Muscle layer of colon (tissue), 2 donors: ENCODE results near the gene CELF4.

Experiments
- H3K27ac ChIP-seq: one replicate; pipeline ENCODE4 v1.7.0; 2013; ENCODE audit warnings: low read depth, mild to moderate bottlenecking, low read length, moderate library complexity
- H3K27me3 ChIP-seq, 2 donors: one replicate each; pipeline ENCODE4 v1.7.0; 2013; ENCODE audit warnings: low read length in 2 of 2, mild to moderate bottlenecking in 2 of 2; ENCODE audit not compliant: insufficient read depth in 2 of 2, control insufficient read depth in 1 of 2
- H3K36me3 ChIP-seq: one replicate; pipeline ENCODE4 v1.7.0; 2013; ENCODE audit warnings: mild to moderate bottlenecking, low read length; ENCODE audit not compliant: insufficient read depth
- H3K4me1 ChIP-seq: one replicate; pipeline ENCODE4 v1.7.0; 2013; ENCODE audit warnings: mild to moderate bottlenecking, low read length; ENCODE audit not compliant: insufficient read depth
- H3K4me3 ChIP-seq, 2 donors: one replicate each; pipeline ENCODE4 v1.7.0; 2013; ENCODE audit warnings: low read length in 2 of 2, low read depth in 1 of 2, mild to moderate bottlenecking in 1 of 2, moderate library complexity in 1 of 2
- H3K9ac ChIP-seq: one replicate; pipeline ENCODE4 v1.7.0; 2013; ENCODE audit warnings: low read length
- H3K9me3 ChIP-seq: one replicate; pipeline ENCODE4 v1.7.0; 2013; ENCODE audit warnings: mild to moderate bottlenecking, low read length
- donor health status: abdominal sarcoma.
- donor health status: Adenocarcinoma of cecum.

Gene CELF4

DNA sequence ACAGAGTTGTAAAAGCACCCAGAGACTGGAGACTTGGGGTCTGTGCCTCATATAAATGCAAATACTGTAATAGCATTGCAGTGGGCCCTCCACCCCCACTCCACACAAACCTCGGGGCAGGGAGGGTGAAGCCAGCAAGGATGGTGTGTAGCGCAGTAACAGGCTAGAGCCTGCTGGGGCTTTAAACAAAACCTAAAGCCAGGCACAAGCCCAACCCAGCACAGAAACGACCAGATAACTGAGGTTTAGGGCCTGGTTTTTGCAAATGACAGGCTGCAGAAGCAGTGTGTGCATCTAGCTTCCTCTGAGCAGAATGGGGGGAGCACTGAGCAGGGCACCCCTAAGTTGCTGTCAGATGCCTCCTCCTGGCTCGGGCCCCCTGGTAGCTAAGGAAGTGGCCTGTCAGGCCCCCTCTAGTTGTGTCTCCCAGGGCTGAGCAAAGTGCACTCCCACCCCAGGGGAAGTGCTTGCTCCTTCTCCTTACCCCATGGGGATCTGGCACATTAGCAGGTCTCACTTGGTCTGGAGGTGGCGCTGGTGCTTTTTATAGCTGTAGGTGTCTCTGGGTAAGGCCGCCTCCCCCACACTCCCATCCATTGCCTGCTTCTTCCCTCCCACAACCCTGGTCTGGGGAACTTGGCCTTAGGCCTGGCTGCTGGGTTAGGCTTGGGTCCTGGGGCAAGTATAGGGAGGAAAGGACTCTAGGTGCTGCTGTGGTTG lies 135.1 kb downstream of the CELF4 start:
- H3K27ac ChIP-seq = no peak overlapping the region
- no peaks in the 10 kb centered on the region for H3K36me3 ChIP-seq
- H3K9me3 ChIP-seq = no peaks in the 10 kb centered on the region
- H3K9ac ChIP-seq = no peak overlapping the region
- no peak overlapping the region for H3K4me3 ChIP-seq
- no peaks in the 10 kb centered on the region for H3K4me1 ChIP-seq
- no peaks in the 10 kb centered on the region for H3K27me3 ChIP-seq

DNA sequence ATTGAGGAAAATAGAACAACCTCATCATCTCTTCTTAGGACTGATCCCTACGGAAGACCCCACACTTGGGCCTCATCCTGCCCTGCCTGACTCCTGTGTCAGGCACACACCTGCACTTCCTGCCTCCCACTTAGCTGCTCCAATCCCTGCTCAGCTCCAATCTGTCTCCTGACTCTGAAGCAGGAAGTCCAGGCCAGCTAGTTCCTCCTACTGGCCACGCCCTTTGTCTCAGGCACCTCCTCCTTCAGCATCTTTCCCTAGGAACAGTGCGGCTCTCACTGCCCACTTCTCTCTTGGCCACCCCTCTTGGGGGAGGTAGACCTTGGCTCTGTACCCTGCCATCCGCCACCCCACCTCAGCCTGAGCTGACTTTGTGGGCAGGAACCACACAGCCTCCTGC lies 135.8 kb downstream of the CELF4 start:
- Histone ChIP-seq H3K4me3 (no peak overlapping the region), H3K9me3 (no peaks in the 10 kb centered on the region), H3K27ac (no peak overlapping the region), H3K27me3 (no peaks in the 10 kb centered on the region), H3K9ac (no peak overlapping the region), H3K4me1 (no peaks in the 10 kb centered on the region), H3K36me3 (no peaks in the 10 kb centered on the region)

DNA sequence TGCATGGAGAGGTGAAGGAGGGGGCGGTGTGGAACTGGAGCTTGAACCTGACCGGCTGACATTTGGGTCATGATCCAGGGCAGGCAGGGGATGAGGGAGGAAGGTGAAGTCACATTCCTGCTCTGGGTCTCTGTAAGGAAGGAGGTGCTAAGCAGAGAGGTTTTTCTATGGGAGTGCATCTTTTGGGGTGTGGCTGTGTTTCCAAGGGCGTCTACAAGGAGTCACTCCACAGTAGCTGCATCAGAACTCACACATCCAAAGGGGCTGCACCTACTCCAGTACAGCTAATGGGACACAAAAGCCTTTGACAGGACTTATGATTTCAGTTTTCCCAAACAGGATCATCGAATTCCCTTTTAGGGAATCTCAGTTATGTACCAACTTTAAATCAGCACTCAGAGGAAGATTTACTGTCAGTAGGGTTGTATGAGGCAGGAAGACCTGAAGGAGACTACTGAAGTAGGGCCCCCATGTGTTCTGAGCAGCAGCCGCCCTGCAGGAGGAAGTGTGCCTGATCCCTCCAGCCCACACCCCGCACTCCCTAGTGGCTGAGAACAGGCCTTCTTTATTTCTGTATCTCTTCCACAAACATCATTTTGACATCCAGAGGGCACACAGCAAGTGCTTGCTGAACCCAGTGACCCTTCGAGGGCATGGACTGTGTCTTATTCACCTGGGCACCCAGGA lies 137.2 kb downstream of the CELF4 start:
- Histone ChIP-seq H3K27me3 (no peaks in the 10 kb centered on the region), H3K4me3 (no peak overlapping the region), H3K9me3 (no peaks in the 10 kb centered on the region), H3K4me1 (no peaks in the 10 kb centered on the region), H3K27ac (no peak overlapping the region), H3K9ac (no peak overlapping the region), H3K36me3 (no peaks in the 10 kb centered on the region)

DNA sequence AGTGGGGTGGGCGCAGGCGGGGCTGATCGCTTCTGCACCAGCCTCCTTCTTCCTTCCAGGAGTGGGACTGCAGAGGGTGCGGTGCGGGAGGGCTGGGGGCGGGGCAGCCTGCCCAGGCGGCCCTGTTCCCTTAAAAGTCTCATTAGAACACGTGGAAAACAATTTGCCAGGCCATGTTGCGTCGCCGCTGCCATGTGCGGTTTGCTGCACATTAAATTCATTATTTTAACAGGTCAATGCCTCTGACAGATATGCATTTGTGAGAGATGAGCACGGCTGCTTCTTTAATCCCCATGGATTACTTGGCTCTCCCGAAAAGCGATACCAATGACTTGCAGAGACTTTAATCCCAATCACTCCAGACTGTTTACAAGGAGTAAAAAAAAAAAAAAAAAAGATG lies 139.0 kb downstream of the CELF4 start:
- H3K4me3 ChIP-seq = no peak overlapping the region
- no peak overlapping the region for H3K27ac ChIP-seq
- no peaks in the 10 kb centered on the region for H3K4me1 ChIP-seq
- no peaks in the 10 kb centered on the region for H3K36me3 ChIP-seq
- no peaks in the 10 kb centered on the region for H3K27me3 ChIP-seq
- H3K9ac ChIP-seq = no peak overlapping the region
- no peaks in the 10 kb centered on the region for H3K9me3 ChIP-seq

DNA sequence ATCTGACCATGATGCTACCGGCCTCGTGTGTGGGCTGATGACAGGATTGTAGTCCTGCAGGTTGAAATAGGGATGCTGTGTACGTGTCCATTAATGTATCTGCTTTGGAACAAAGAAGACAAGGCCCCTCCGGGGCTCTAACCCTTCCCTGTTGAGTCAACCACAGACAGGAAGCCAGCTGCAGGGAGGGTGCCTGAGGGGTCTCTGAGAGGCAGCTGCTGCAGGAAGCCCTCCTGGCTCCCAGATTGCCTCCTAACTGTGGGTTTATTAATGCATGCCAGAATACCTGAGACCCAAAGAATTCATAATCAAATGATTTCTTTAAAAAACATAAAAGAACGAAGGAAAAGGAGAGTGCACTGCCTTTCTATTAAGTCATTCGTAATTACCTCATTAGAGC lies 140.4 kb downstream of the CELF4 start:
- Histone ChIP-seq H3K4me3 (no peak overlapping the region), H3K27ac (no peak overlapping the region), H3K36me3 (no peaks in the 10 kb centered on the region), H3K9ac (no peak overlapping the region), H3K27me3 (no peaks in the 10 kb centered on the region), H3K4me1 (no peaks in the 10 kb centered on the region), H3K9me3 (no peaks in the 10 kb centered on the region)

DNA sequence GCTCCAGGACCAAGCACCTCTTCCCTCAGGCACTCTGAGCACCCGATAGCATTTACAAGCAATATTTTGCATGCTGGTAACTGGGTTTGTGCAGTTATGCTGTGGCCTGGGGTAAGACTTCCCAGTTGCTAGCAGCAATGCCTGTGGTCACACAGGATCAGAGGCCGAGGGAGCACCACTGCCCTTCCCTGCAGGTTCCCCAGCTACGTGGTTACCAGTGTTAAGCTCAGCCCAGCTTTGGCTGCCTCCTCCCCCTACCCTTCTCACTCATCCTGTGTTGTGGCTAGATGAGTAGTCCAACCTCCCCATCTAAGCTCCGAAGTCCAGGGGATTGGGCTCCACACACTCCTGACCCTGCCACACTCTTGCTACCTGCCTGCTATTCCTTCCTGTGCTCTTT lies 141.1 kb downstream of the CELF4 start:
- Histone ChIP-seq H3K9me3 (no peaks in the 10 kb centered on the region), H3K27me3 (no peaks in the 10 kb centered on the region), H3K36me3 (no peaks in the 10 kb centered on the region), H3K9ac (no peak overlapping the region), H3K27ac (no peak overlapping the region), H3K4me1 (no peaks in the 10 kb centered on the region), H3K4me3 (no peak overlapping the region)

DNA sequence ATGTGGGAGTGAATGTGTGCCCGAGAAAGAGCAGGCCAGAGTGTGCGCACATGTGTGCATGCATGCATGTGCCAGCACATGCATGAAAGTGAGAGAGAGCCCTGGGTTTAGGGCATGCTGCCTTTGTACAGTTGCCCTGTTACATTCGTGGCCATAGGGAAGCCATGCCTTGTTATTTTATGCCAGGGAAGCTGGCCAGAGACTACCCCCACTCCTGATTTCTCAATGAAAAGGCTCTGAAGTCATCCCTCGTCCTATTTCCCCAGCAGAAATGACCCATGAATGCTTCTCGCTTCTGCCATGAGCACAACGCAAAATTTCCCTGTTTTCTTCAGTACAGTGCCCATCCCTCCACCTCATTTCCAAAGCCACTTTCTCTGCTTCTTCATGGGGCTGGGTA lies 143.0 kb downstream of the CELF4 start:
- Histone ChIP-seq H3K27ac (no peak overlapping the region), H3K4me3 (no peak overlapping the region), H3K9me3 (no peaks in the 10 kb centered on the region), H3K9ac (no peak overlapping the region), H3K4me1 (no peaks in the 10 kb centered on the region), H3K36me3 (no peaks in the 10 kb centered on the region), H3K27me3 (no peaks in the 10 kb centered on the region)

DNA sequence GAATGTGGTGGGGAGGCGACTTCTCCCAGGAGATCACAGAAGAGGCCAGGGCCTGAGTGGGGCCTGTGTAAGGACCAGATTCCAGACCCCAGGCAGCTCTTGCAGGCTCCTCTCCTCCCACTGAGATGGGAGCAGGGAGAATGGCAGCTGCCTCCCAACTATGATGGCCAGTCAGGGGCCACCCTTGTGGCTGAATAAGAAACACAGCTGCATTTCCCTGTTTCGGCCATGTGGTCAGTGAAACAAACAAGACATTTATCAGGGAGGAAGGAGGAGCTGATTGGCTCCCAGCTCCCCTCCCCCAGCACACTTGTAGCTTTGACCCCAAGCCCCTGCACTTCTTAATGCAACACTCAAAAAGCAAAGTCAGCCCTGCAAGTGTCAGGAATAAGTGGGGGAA lies 143.5 kb downstream of the CELF4 start:
- Histone ChIP-seq H3K4me1 (no peaks in the 10 kb centered on the region), H3K4me3 (no peak overlapping the region), H3K27ac (no peak overlapping the region), H3K36me3 (no peaks in the 10 kb centered on the region), H3K27me3 (no peaks in the 10 kb centered on the region), H3K9me3 (no peaks in the 10 kb centered on the region), H3K9ac (no peak overlapping the region)

DNA sequence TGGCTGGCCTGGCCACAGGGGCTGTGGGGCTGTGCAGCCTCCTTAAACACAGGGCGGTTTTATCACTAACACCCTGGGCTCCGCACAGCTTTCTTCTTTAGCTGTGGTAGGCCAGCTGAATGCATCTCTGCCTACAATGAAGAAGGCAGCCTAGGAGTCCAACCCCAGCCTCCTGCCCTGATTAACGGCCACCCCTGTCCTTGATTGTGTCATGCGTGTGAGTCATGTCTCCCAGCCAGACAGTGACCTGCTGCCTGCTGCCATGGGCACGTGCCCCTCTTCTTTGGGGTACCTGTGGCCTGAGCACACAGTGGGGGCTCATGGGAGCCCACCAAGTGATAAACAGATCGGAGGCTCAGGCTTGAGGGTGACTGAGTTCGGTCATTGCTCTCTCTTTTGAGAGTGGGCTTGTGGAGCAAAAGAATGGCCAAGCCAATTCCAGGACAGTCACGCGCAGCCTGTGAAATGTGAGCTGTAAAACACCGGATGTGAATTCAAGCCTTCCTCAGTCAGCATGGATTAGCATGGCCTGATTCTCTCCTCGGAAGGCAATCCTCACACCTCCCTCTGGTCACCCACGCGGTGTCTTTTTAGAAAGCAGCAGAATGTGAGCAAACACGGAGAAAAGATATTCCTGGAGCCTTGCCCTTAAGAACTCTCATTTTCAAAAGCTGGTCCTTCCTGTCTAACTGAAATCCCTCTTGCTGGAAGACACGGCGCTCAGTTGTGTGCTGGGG lies 144.1 kb downstream of the CELF4 start:
- no peak overlapping the region for H3K9ac ChIP-seq
- H3K4me3 ChIP-seq = no peak overlapping the region
- no peaks in the 10 kb centered on the region for H3K9me3 ChIP-seq
- no peaks in the 10 kb centered on the region for H3K27me3 ChIP-seq
- no peaks in the 10 kb centered on the region for H3K36me3 ChIP-seq
- no peak overlapping the region for H3K27ac ChIP-seq
- H3K4me1 ChIP-seq = no peaks in the 10 kb centered on the region

DNA sequence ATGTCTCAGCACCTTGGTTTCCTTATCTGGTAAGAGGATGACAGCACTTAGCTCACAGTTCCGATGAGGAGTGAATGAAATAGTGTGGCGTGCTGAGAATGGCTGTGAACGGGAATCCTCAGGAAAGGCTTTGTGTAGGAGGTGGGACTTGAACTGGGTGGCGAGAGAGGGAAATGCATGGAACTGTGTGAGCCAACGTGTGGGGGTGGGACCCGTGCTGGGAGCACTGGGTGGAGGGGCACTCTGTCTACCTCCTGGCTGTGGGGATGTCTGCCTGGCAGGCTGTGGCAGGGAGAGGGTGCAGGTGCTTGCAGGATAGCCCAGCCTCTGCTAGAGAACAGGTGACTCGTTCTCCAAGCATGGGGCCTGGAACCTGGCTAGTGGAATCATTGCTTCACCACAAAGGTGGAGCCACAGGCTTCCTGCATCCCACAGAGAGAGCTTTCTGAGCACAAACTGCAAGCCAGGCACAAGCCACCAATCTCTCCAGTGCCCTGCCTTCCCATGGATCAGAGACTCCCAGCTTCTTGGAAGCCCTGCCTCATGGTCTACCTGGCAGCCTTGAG lies 145.2 kb downstream of the CELF4 start:
- Histone ChIP-seq H3K27ac (no peak overlapping the region), H3K9me3 (no peaks in the 10 kb centered on the region), H3K4me3 (no peak overlapping the region)

DNA sequence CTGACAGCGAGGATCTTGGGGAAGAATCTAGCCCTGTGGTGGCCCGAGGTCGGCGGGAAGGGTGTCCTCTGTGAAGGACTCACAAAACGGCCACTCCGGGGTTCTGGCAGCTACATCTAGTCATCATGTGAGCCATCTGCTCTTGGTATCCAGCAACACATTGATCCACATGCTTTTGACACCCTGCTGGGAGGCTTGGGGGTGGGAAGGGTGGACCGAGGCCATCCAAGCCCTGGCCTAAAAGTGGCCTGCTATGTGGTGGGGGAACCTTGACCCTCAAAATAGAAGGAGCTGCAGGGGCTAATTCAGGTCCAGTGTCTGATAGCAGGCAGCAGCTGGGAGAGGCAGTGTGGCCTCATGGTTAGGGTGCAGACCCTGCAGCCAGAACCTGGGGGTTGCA lies 145.7 kb downstream of the CELF4 start:
- H3K9me3 ChIP-seq = no peaks in the 10 kb centered on the region
- no peaks in the 10 kb centered on the region for H3K36me3 ChIP-seq
- H3K27ac ChIP-seq = no peak overlapping the region
- no peaks in the 10 kb centered on the region for H3K4me1 ChIP-seq
- H3K4me3 ChIP-seq = no peak overlapping the region
- H3K27me3 ChIP-seq = no peaks in the 10 kb centered on the region
- no peak overlapping the region for H3K9ac ChIP-seq

More for the DNA sequence above, 145.2 kb downstream of the CELF4 start:
- Histone ChIP-seq H3K4me1 (no peaks in the 10 kb centered on the region), H3K9ac (no peak overlapping the region), H3K36me3 (no peaks in the 10 kb centered on the region), H3K27me3 (no peaks in the 10 kb centered on the region)
